Activated naive CD4-positive, alpha-beta T cell treated with Interleukin-2 at 50 U/mL for 16 hours (primary cell): ENCODE results near the gene SIGLEC1.

ENCODE experiments used
- DNase-seq: peaks from one replicate; pipeline ENCODE4 v3.0.0-alpha.2; 2020

SIGLEC1 gene

GRCh38 chr20:3727401-3728021 is 15.1 kb upstream of the SIGLEC1 start:
- DNase-seq = no peak

GRCh38 chr20:3724356-3724755 is 12.0 kb upstream of the SIGLEC1 start:
- DNase-seq = no peak

GRCh38 chr20:3723284-3723683 is 10.9 kb upstream of the SIGLEC1 start:
- no peak for DNase-seq

- DNase-seq = no peak
These were observed 9.5 kb upstream of the SIGLEC1 start for GRCh38 chr20:3721912-3722311.

GRCh38 chr20:3720626-3721025 is 8.2 kb upstream of the SIGLEC1 start:
- no peak for DNase-seq

- no peak for DNase-seq
These were observed 7.7 kb upstream of the SIGLEC1 start for GRCh38 chr20:3720068-3720467.

GRCh38 chr20:3719046-3719445 is 6.6 kb upstream of the SIGLEC1 start:
- DNase-seq = no peak

- DNase-seq = peak; percentile 14
These were observed 3.9 kb upstream of the SIGLEC1 start for GRCh38 chr20:3716195-3716834.

- no peak for DNase-seq
These were observed 1.7 kb upstream of the SIGLEC1 start for GRCh38 chr20:3714092-3714491.

- DNase-seq = no peak
These were observed 887 bp downstream of the SIGLEC1 start for GRCh38 chr20:3711484-3711941.

GRCh38 chr20:3710703-3711483 is 1.5 kb downstream of the SIGLEC1 start:
- peak; percentile 77 for DNase-seq

- no peak for DNase-seq
These were observed 2.4 kb downstream of the SIGLEC1 start for GRCh38 chr20:3710011-3710466.

- no peak for DNase-seq
These were observed 4.9 kb downstream of the SIGLEC1 start for GRCh38 chr20:3707508-3707899.

GRCh38 chr20:3706774-3707507 is 5.5 kb downstream of the SIGLEC1 start:
- DNase-seq = no peak

GRCh38 chr20:3705970-3706739 is 6.2 kb downstream of the SIGLEC1 start:
- DNase-seq = no peak

GRCh38 chr20:3705491-3705969 is 6.9 kb downstream of the SIGLEC1 start:
- no peak for DNase-seq

GRCh38 chr20:3704087-3704486 is 8.3 kb downstream of the SIGLEC1 start:
- DNase-seq = no peak

GRCh38 chr20:3702611-3703391 is 9.6 kb downstream of the SIGLEC1 start:
- DNase-seq = no peak

GRCh38 chr20:3701061-3701998 is 11.1 kb downstream of the SIGLEC1 start:
- no peak for DNase-seq

- DNase-seq = no peak
These were observed 13.4 kb downstream of the SIGLEC1 start for GRCh38 chr20:3699037-3699436.
